Lower lobe of right lung (tissue), 2 donors: ENCODE measurements around the gene EFHD2. TPM values are rescaled to one million over a fixed set of nuclear protein-coding genes. Genes with fewer than 3 reads are reported as not detected.
"Not testable (repeated sequence)": the region's sequence is repeated elsewhere in the genome, so short reads cannot be mapped to it uniquely, and the experiment has no call there.

ENCODE experiments used
- ATAC-seq, 2 donors: fragments of 200-7000 bp; cut with Tn5 transposase; one replicate each; pipeline ENCODE4 v1.9.1; 2020 to 2022; ENCODE audit warnings: mild to moderate bottlenecking in 2 of 2, moderate library complexity in 2 of 2
- DNase-seq: peaks from one replicate; pipeline ENCODE4 v3.0.0-alpha.2; 2020
- H3K27ac ChIP-seq: fragments of 200-600 bp; one replicate; pipeline ENCODE4 v1.8.0; 2022
- H3K27me3 ChIP-seq: fragments of 200-600 bp; one replicate; pipeline ENCODE4 v1.8.0; 2022; ENCODE audit warnings: low read depth
- H3K36me3 ChIP-seq: fragments of 200-600 bp; one replicate; pipeline ENCODE4 v1.8.0; 2022; ENCODE audit warnings: mild to moderate bottlenecking
- H3K4me1 ChIP-seq: fragments of 200-600 bp; one replicate; pipeline ENCODE4 v1.8.0; 2022
- H3K4me3 ChIP-seq: fragments of 200-600 bp; one replicate; pipeline ENCODE4 v1.8.0; 2022; ENCODE audit warnings: mild to moderate bottlenecking
- H3K9me3 ChIP-seq: fragments of 200-600 bp; one replicate; pipeline ENCODE4 v1.8.0; 2022
- CTCF ChIP-seq: fragments of 200-600 bp; IDR thresholded peaks from one replicate; pipeline ENCODE4 v1.8.0; 2022; ENCODE audit warnings: antibody characterized with exemption, mild to moderate bottlenecking
- intact Hi-C: fragments of 100-400 bp; cut with DNase I; formaldehyde crosslinking; loops from one replicate; pipeline ENCODE4 v1.11.0; 2022
- total RNA-seq: library from RNA; stranded (reverse); fragmentation: NEBNext Ultra II Directional; extraction: Animal tissue kit (Norgen Biotek cat#: 25700); gene quantifications from one replicate; pipeline ENCODE4 v1.2.1, GENCODE V29; 2021
- donor health status: DM: no; HTN: yes; CAD: no; lungs with severe emphysema.

EFHD2 gene
- total RNA-seq, 1 donor from 2014 or later, result 100 TPM

- ATAC-seq, result no peak
- H3K27ac ChIP-seq, result no peak overlapping the region
These were observed 15.3 kb downstream of the EFHD2 start for GRCh38 chr1:15424981-15425380.

GRCh38 chr1:15425521-15425920 is 15.8 kb downstream of the EFHD2 start:
- intact Hi-C loops, result no loop called here
- TF ChIP-seq CTCF, result no peak
- no peaks in the 10 kb centered on the region for H3K27me3 ChIP-seq
- H3K9me3 ChIP-seq, result no peaks in the 10 kb centered on the region
- H3K27ac ChIP-seq, result no peak overlapping the region
- peaks cover 52% of the 10 kb centered on the region for H3K36me3 ChIP-seq
- H3K4me3 ChIP-seq, result no peak overlapping the region
- ATAC-seq (no peak), DNase-seq (no peak)
- peaks cover 16% of the 10 kb centered on the region for H3K4me1 ChIP-seq

More at GRCh38 chr1:15424981-15425380, 15.3 kb downstream of the EFHD2 start:
- intact Hi-C loops, result no loop called here
- no peak for DNase-seq
- H3K27me3 ChIP-seq, result no peaks in the 10 kb centered on the region
- no peaks in the 10 kb centered on the region for H3K9me3 ChIP-seq
- H3K4me3 ChIP-seq, result no peak overlapping the region
- H3K36me3 ChIP-seq, result peaks cover 47% of the 10 kb centered on the region
- peaks cover 22% of the 10 kb centered on the region for H3K4me1 ChIP-seq
- TF ChIP-seq CTCF, result no peak

GRCh38 chr1:15425958-15426357 is 16.3 kb downstream of the EFHD2 start:
- no peak for DNase-seq
- no peaks in the 10 kb centered on the region for H3K9me3 ChIP-seq
- H3K27ac ChIP-seq, result no peak overlapping the region
- peaks cover 12% of the 10 kb centered on the region for H3K4me1 ChIP-seq
- ATAC-seq, result no peak
- no peak for TF ChIP-seq CTCF
- H3K27me3 ChIP-seq, result no peaks in the 10 kb centered on the region
- intact Hi-C loops, result no loop called here
- H3K36me3 ChIP-seq, result peaks cover 57% of the 10 kb centered on the region
- no peak overlapping the region for H3K4me3 ChIP-seq

- DNase-seq (no peak), ATAC-seq (peak; percentile 3 to 14)
- Histone ChIP-seq H3K36me3 (peaks cover 60% of the 10 kb centered on the region), H3K4me3 (no peak overlapping the region), H3K27me3 (no peaks in the 10 kb centered on the region), H3K4me1 (peaks cover 6% of the 10 kb centered on the region), H3K9me3 (no peaks in the 10 kb centered on the region), H3K27ac (no peak overlapping the region)
- TF ChIP-seq CTCF, result peak; percentile 22
- intact Hi-C loops, result no loop called here
These were observed 17.0 kb downstream of the EFHD2 start for GRCh38 chr1:15426492-15427279.

- no peak for TF ChIP-seq CTCF
- intact Hi-C loops, result no loop called here
- H3K36me3 ChIP-seq, result peaks cover 60% of the 10 kb centered on the region
- H3K4me1 ChIP-seq, result no peaks in the 10 kb centered on the region
- H3K9me3 ChIP-seq, result no peaks in the 10 kb centered on the region
- no peak for ATAC-seq
- no peak overlapping the region for H3K27ac ChIP-seq
- no peak for DNase-seq
- no peak overlapping the region for H3K4me3 ChIP-seq
- H3K27me3 ChIP-seq, result no peaks in the 10 kb centered on the region
These were observed 17.6 kb downstream of the EFHD2 start for GRCh38 chr1:15427280-15427666.

- intact Hi-C loops, DNase-seq, H3K27me3 ChIP-seq, H3K4me1 ChIP-seq, H3K9me3 ChIP-seq, ATAC-seq, H3K4me3 ChIP-seq, H3K27ac ChIP-seq: not testable (repeated sequence)
- H3K36me3 ChIP-seq, result peaks cover 60% of the 10 kb centered on the region
These were observed 18.6 kb downstream of the EFHD2 start for GRCh38 chr1:15428252-15428651.
